Naive thymus-derived CD4-positive, alpha-beta T cell (primary cell): ENCODE measurements around the gene ZBTB7C. TPM values are rescaled to one million over a fixed set of nuclear protein-coding genes. Genes with fewer than 3 reads are reported as not detected.

Experiments used
- ATAC-seq: fragments of 150-1000 bp; cut with Tn5 transposase; 2 replicates; pipeline ENCODE4 v1.10.0; 2021; ENCODE audit warnings: mild to moderate bottlenecking, moderate library complexity
- CTCF ChIA-PET: fragments of 350-600 bp; sonication (Branson Sonifier 250); formaldehyde crosslinking; loops from one replicate; lab custom pipeline; 2021; ENCODE audit warnings: antibody characterized with exemption; lab: Charles Lee
- POLR2A ChIA-PET: fragments of 350-600 bp; sonication (Branson Sonifier 250); formaldehyde crosslinking; loops from one replicate; lab custom pipeline; 2021; ENCODE audit warnings: antibody characterized with exemption, inconsistent platforms; lab: Charles Lee
- DNase-seq, 9 donors: peaks; one replicate each; pipeline versions ENCODE4 v3.0.0 to v3.0.0-alpha.2; 2020 to 2022; ENCODE audit warnings: mixed read lengths in 1 of 9
- H3K27ac ChIP-seq: one replicate; pipeline ENCODE4 v1.7.0; 2013; ENCODE audit warnings: mild to moderate bottlenecking, low read depth, low read length, moderate library complexity
- H3K27me3 ChIP-seq, 2 donors: one replicate each; pipeline ENCODE4 v1.7.0; 2013; ENCODE audit warnings: low read length in 2 of 2, mild to moderate bottlenecking in 2 of 2, moderate library complexity in 2 of 2; ENCODE audit not compliant: control insufficient read depth in 2 of 2, insufficient read depth in 2 of 2
- H3K36me3 ChIP-seq, 3 experiments: 1 replicate in 2 of 3; 2 replicates in 1 of 3; pipeline ENCODE4 v1.7.0; 2013; ENCODE audit warnings: low read length in 3 of 3, mild to moderate bottlenecking in 3 of 3, moderate library complexity in 1 of 3; ENCODE audit not compliant: insufficient read depth in 3 of 3, control insufficient read depth in 2 of 3
- H3K4me1 ChIP-seq, 2 donors: one replicate each; pipeline ENCODE4 v1.7.0; 2013; ENCODE audit warnings: low read length in 2 of 2, mild to moderate bottlenecking in 2 of 2, moderate library complexity in 1 of 2; ENCODE audit not compliant: control insufficient read depth in 2 of 2, insufficient read depth in 2 of 2
- H3K4me3 ChIP-seq: 2 replicates; pipeline ENCODE4 v1.7.0; 2013; ENCODE audit warnings: mild to moderate bottlenecking, low read length
- H3K9me3 ChIP-seq, 3 experiments: 1 replicate in 2 of 3; 2 replicates in 1 of 3; pipeline ENCODE4 v1.7.0; 2013; ENCODE audit warnings: low read length in 3 of 3; ENCODE audit not compliant: control insufficient read depth in 2 of 3
- H3K27ac Mint-ChIP-seq, 9 donors: one replicate each; pipeline ENCODE4 v1.8.0; 2020 to 2022; ENCODE audit warnings: mixed read lengths in 9 of 9, mild to moderate bottlenecking in 8 of 9, moderate library complexity in 5 of 9, inconsistent platforms in 2 of 9
- H3K27me3 Mint-ChIP-seq, 5 donors: one replicate each; pipeline ENCODE4 v1.8.0; 2021 to 2022; ENCODE audit warnings: mixed read lengths in 5 of 5, mild to moderate bottlenecking in 1 of 5
- H3K36me3 Mint-ChIP-seq, 5 donors: one replicate each; pipeline ENCODE4 v1.8.0; 2020 to 2022; ENCODE audit warnings: mixed read lengths in 5 of 5, mild to moderate bottlenecking in 3 of 5, inconsistent platforms in 1 of 5
- H3K4me1 Mint-ChIP-seq, 7 donors: one replicate each; pipeline ENCODE4 v1.8.0; 2020 to 2022; ENCODE audit warnings: mixed read lengths in 7 of 7, mild to moderate bottlenecking in 3 of 7, inconsistent platforms in 1 of 7
- H3K4me3 Mint-ChIP-seq, 10 donors: one replicate each; pipeline ENCODE4 v1.8.0; 2020 to 2022; ENCODE audit warnings: mild to moderate bottlenecking in 10 of 10, mixed read lengths in 10 of 10, moderate library complexity in 6 of 10, inconsistent platforms in 2 of 10
- H3K9me3 Mint-ChIP-seq, 11 donors: one replicate each; pipeline ENCODE4 v1.8.0; 2020 to 2022; ENCODE audit warnings: mixed read lengths in 11 of 11, mild to moderate bottlenecking in 4 of 11, inconsistent platforms in 1 of 11, moderate library complexity in 1 of 11
- intact Hi-C, 2 donors: fragments of 100-400 bp; cut with micrococcal nuclease; formaldehyde crosslinking; loops; one replicate each; pipeline ENCODE4 v1.15.1; 2023
- polyA plus RNA-seq, 2 donors: library from polyadenylated mRNA; unstranded; fragments of 300-500 nt; fragmentation: Illumina TruSeq; gene quantifications; one replicate each; pipeline ENCODE4 v1.2.3, GENCODE V29; 2021
- total RNA-seq, 6 experiments: library from RNA in 5 of 6; stranded (reverse) in 5 of 6; gene quantifications; 1 replicate in 5 of 6; 2 replicates in 1 of 6; pipeline ENCODE4 v1.2.3 and lab custom pipeline; 2021 to 2026

Gene ZBTB7C
- total and polyA plus RNA-seq, 7 experiments from 2014 or later: 0.51 TPM; not detected in 6

DNA sequence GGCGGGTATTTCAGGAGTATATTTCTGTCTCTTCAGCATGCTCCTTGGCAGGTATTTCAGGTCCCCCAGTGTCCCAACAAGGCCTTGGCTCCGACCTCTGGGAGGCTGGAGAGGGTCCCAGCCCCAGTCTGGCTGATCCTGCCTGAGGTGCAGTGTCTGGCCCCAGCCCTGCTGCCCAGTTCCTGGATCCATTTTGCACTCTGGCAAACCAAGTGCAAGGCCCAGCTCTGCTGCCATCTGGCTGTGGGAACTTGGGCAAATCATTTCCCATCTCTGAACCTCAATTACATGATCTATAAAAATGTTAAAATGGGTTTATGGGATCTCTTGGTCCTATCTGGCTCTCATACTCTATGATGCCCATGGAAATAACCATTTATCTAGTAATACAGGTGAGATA is 63.6 kb downstream of the ZBTB7C start:
- H3K27ac ChIP-seq: no peak overlapping the region
- H3K4me3 Mint-ChIP-seq: no peak overlapping the region
- no peaks in the 10 kb centered on the region for H3K36me3 Mint-ChIP-seq
- H3K27me3 ChIP-seq: no peaks in the 10 kb centered on the region
- DNase-seq (no peak), ATAC-seq (no peak)
- intact Hi-C loops: no loop called here
- CTCF ChIA-PET: no interaction called here
- H3K9me3 Mint-ChIP-seq: no peaks in the 10 kb centered on the region
- POLR2A ChIA-PET: no interaction called here
- peaks cover 0 to 17% (median 0%) of the 10 kb centered on the region in 5 donors for H3K27me3 Mint-ChIP-seq
- H3K4me3 ChIP-seq: no peak overlapping the region
- H3K36me3 ChIP-seq: no peaks in the 10 kb centered on the region
- peaks cover 0 to 8% (median 0%) of the 10 kb centered on the region in 7 donors for H3K4me1 Mint-ChIP-seq
- no peaks in the 10 kb centered on the region for H3K4me1 ChIP-seq
- H3K9me3 ChIP-seq: no peaks in the 10 kb centered on the region
- H3K27ac Mint-ChIP-seq: no peak overlapping the region

DNA sequence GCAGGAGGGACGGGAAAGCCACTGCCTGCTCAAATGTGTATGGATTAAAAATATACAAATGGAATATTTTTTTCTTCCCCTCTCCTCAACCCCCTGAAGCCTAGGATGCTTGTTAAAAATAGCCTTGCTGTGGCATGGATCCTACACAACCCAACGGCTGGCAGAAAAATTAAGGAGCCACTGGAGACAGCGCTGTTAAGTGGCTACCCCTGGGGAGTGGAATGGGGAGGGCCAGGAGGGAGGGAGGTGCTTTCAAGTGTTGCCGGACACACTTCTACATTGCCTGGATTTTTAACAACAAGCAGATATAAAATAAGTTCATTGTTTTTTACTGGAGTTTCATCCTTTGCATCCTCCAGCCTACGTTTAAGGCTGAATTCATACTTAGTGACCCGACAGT is 66.6 kb downstream of the ZBTB7C start:
- H3K9me3 Mint-ChIP-seq: no peaks in the 10 kb centered on the region
- peaks cover 0 to 8% (median 0%) of the 10 kb centered on the region in 7 donors for H3K4me1 Mint-ChIP-seq
- Histone ChIP-seq H3K36me3 (no peaks in the 10 kb centered on the region), H3K27me3 (no peaks in the 10 kb centered on the region), H3K4me3 (no peak overlapping the region), H3K4me1 (no peaks in the 10 kb centered on the region), H3K27ac (no peak overlapping the region), H3K9me3 (no peaks in the 10 kb centered on the region)
- ChIA-PET POLR2A (no interaction called here), CTCF (no interaction called here)
- no peaks in the 10 kb centered on the region for H3K36me3 Mint-ChIP-seq
- H3K27me3 Mint-ChIP-seq: peaks cover 0 to 16% (median 0%) of the 10 kb centered on the region in 5 donors
- H3K4me3 Mint-ChIP-seq: no peak overlapping the region
- ATAC-seq: no peak
- no peak for DNase-seq
- H3K27ac Mint-ChIP-seq: no peak overlapping the region
- intact Hi-C loops: no loop called here

DNA sequence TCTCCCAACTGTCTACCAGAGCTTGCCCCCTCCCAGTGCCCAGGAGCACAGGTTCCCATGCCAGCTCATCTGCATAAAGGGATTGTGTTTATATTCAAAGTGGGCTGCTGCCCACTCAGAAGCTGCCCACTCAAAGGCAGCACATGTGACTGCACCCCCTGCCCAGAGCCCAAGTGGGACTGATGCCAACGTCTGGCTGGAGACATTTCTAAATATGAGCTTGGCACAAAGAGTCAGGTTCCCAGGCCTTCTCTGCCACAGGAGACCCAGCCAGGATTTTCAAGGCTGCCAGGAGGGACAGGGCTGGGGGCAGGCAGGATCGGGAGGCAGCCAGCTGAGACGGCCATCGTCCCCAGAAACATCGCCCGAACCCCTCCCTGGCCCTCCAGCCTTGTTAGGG is 67.1 kb downstream of the ZBTB7C start:
- Histone ChIP-seq H3K36me3 (no peaks in the 10 kb centered on the region), H3K27ac (no peak overlapping the region), H3K9me3 (no peaks in the 10 kb centered on the region), H3K4me1 (no peaks in the 10 kb centered on the region), H3K4me3 (no peak overlapping the region), H3K27me3 (no peaks in the 10 kb centered on the region)
- Mint-ChIP-seq H3K36me3 (no peaks in the 10 kb centered on the region), H3K27me3 (peaks cover 0 to 16% (median 0%) of the 10 kb centered on the region in 5 donors), H3K9me3 (no peaks in the 10 kb centered on the region), H3K4me1 (peaks cover 0 to 8% (median 0%) of the 10 kb centered on the region in 7 donors), H3K4me3 (no peak overlapping the region), H3K27ac (no peak overlapping the region)
- ChIA-PET CTCF (no interaction called here), POLR2A (no interaction called here)
- no peak for DNase-seq
- ATAC-seq: no peak
- intact Hi-C loops: no loop called here

DNA sequence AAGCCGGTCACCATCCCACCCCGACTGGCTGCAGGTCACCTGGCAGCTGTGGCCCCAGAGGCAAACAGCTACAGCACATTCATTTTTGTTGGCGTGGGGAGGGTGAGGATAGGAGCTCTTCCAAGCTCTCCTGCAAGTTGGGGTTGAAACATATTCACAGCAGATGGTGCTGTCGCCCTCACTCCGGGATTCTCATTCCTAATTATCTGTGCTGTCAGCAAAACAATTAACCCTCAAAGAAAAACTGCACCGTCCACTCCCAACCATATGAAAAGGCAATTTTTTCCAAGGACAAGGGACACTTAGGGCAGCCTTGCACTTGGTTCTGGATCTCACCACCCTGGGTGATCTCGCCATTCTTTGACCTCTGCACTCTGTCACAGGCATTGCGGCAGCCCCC is 68.6 kb downstream of the ZBTB7C start:
- Histone ChIP-seq H3K4me1 (no peaks in the 10 kb centered on the region), H3K36me3 (no peaks in the 10 kb centered on the region), H3K9me3 (no peaks in the 10 kb centered on the region), H3K4me3 (no peak overlapping the region), H3K27ac (no peak overlapping the region), H3K27me3 (no peaks in the 10 kb centered on the region)
- Mint-ChIP-seq H3K9me3 (no peaks in the 10 kb centered on the region), H3K4me3 (no peak overlapping the region), H3K4me1 (no peaks in the 10 kb centered on the region), H3K36me3 (no peaks in the 10 kb centered on the region), H3K27ac (no peak overlapping the region), H3K27me3 (peaks cover 0 to 11% (median 0%) of the 10 kb centered on the region in 5 donors)
- intact Hi-C loops: no loop called here
- CTCF ChIA-PET: no interaction called here
- DNase-seq (no peak), ATAC-seq (no peak)
- POLR2A ChIA-PET: no interaction called here

DNA sequence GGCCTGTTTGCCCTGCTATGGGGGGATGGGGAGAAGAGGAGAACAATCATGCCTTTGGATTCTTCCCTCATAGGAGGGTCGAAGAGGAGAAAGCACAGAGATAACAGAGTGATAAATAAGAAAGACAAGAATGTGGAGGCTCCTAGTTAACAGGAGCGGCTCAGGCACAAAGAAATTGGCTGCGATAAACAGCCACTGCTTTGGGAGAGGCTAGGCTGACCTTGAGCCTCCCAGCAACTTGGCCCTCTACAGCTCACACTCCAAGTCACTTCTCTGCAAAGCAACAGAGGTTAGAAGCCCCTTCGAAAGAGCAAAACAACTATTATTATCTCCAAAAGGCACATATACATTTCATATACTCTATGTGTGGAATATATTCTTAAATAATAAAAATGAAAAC is 69.5 kb downstream of the ZBTB7C start:
- intact Hi-C loops: no loop called here
- Histone ChIP-seq H3K27me3 (no peaks in the 10 kb centered on the region), H3K4me3 (no peak overlapping the region), H3K36me3 (no peaks in the 10 kb centered on the region), H3K27ac (no peak overlapping the region), H3K9me3 (no peaks in the 10 kb centered on the region), H3K4me1 (no peaks in the 10 kb centered on the region)
- peaks cover 0 to 12% (median 0%) of the 10 kb centered on the region in 5 donors for H3K27me3 Mint-ChIP-seq
- ATAC-seq (no peak), DNase-seq (no peak)
- H3K9me3 Mint-ChIP-seq: no peaks in the 10 kb centered on the region
- ChIA-PET POLR2A (no interaction called here), CTCF (no interaction called here)
- no peaks in the 10 kb centered on the region for H3K4me1 Mint-ChIP-seq
- H3K4me3 Mint-ChIP-seq: no peak overlapping the region
- no peaks in the 10 kb centered on the region for H3K36me3 Mint-ChIP-seq
- H3K27ac Mint-ChIP-seq: no peak overlapping the region

DNA sequence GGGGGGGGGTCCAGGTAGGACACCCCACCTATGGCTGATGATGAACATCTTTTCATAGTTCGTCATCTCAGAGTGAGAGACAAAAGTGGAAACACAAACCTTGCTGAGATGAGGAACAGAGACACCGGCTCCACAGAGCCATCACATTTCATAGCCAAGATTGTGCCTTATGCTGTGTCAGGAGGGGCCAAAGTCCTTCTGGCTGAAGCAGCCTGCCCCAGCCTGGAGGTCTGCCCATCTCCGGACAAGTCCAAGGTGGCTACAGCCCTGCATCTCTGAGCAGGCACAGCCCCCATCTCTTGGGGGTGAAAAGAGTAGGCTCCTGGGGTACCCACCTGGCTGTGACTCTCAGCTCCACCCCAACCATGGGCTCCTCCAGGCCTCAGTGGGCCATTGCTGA is 70.3 kb downstream of the ZBTB7C start:
- ATAC-seq (no peak), DNase-seq (no peak)
- Histone ChIP-seq H3K9me3 (no peaks in the 10 kb centered on the region), H3K4me1 (no peaks in the 10 kb centered on the region), H3K27me3 (no peaks in the 10 kb centered on the region), H3K4me3 (no peak overlapping the region), H3K36me3 (no peaks in the 10 kb centered on the region), H3K27ac (no peak overlapping the region)
- Mint-ChIP-seq H3K4me1 (no peaks in the 10 kb centered on the region), H3K9me3 (no peaks in the 10 kb centered on the region), H3K36me3 (no peaks in the 10 kb centered on the region), H3K4me3 (no peak overlapping the region), H3K27ac (no peak overlapping the region), H3K27me3 (peaks cover 0 to 12% (median 0%) of the 10 kb centered on the region in 5 donors)
- CTCF ChIA-PET: no interaction called here
- intact Hi-C loops: no loop called here
- POLR2A ChIA-PET: no interaction called here

DNA sequence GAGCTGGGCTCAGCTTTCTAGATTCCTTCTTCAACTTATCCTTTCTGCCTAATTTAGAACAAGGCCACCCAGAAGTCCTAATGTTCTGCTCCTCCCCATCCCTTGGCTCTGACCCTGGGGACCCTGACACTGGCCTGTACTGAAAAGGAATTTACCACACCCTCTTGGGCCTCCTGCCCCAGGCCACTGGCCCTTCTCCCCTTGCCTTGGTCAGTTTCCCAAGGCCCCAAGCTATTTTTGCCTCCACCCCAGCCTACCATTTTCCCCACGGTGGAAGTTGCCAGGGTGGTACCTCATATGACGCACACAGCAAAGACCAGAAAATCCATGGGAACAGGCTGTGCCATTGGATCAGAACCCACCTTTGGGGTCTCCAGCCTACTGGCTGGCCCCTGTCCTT is 72.1 kb downstream of the ZBTB7C start:
- CTCF ChIA-PET: no interaction called here
- POLR2A ChIA-PET: no interaction called here

More for the DNA sequence above, 72.1 kb downstream of the ZBTB7C start:
- peaks cover 0 to 26% (median 9%) of the 10 kb centered on the region in 5 donors for H3K27me3 Mint-ChIP-seq
- DNase-seq (no peak), ATAC-seq (no peak)
- H3K4me1 Mint-ChIP-seq: no peaks in the 10 kb centered on the region
- Histone ChIP-seq H3K36me3 (no peaks in the 10 kb centered on the region), H3K4me1 (no peaks in the 10 kb centered on the region), H3K27ac (no peak overlapping the region), H3K4me3 (no peak overlapping the region), H3K27me3 (no peaks in the 10 kb centered on the region), H3K9me3 (no peaks in the 10 kb centered on the region)
- no peak overlapping the region for H3K27ac Mint-ChIP-seq
- no peak overlapping the region for H3K4me3 Mint-ChIP-seq
- intact Hi-C loops: no loop called here
- no peaks in the 10 kb centered on the region for H3K36me3 Mint-ChIP-seq
- H3K9me3 Mint-ChIP-seq: no peaks in the 10 kb centered on the region
